Gastroesophageal sphincter (tissue), 4 donors: Measurements from ENCODE around the gene CDKL5. TPM values are rescaled to one million over a fixed set of nuclear protein-coding genes. Genes with fewer than 3 reads are reported as not detected.

ENCODE experiments used
- ATAC-seq: fragments of 150-250 bp; one replicate; pipeline ENCODE4 v1.9.1; 2016; ENCODE audit warnings: mild to moderate bottlenecking, moderate library complexity
- H3K27ac ChIP-seq, 4 donors: fragments of 200-600 bp; sonication (generic) in 3 of 4; 1 replicate in 3 of 4; 2 replicates in 1 of 4; pipeline ENCODE4 v1.5.1; 2016 to 2019
- H3K27me3 ChIP-seq: fragments of 200-600 bp; sonication (generic); one replicate; pipeline ENCODE4 v1.5.1; 2019
- H3K36me3 ChIP-seq, 2 donors: fragments of 200-600 bp; sonication (generic); one replicate each; pipeline ENCODE4 v1.5.1; 2019; ENCODE audit warnings: control low read depth in 1 of 2
- H3K4me1 ChIP-seq, 3 donors: fragments of 200-600 bp; sonication (generic); 1 replicate in 2 of 3; 2 replicates in 1 of 3; pipeline ENCODE4 v1.5.1; 2016 to 2019; ENCODE audit warnings: control low read depth in 2 of 3
- H3K4me3 ChIP-seq, 2 donors: fragments of 200-600 bp; sonication (generic); one replicate each; pipeline ENCODE4 v1.5.1; 2019; ENCODE audit warnings: mild to moderate bottlenecking in 1 of 2, moderate library complexity in 1 of 2
- H3K9me3 ChIP-seq, 3 donors: fragments of 200-600 bp; sonication (generic); one replicate each; pipeline ENCODE4 v1.5.1; 2017 to 2019; ENCODE audit warnings: control low read depth in 2 of 3
- EP300 ChIP-seq: sonication (generic); formaldehyde crosslinking; IDR thresholded peaks from one replicate; pipeline ENCODE4 v1.6.1; 2017; ENCODE audit warnings: antibody characterized with exemption, mild to moderate bottlenecking
- POLR2A ChIP-seq, 2 donors: fragments of 450-650 bp; IDR thresholded peaks; one replicate each; pipeline ENCODE4 v1.6.1; 2017; ENCODE audit warnings: antibody characterized with exemption in 2 of 2, mild to moderate bottlenecking in 2 of 2, moderate library complexity in 1 of 2
- POLR2AphosphoS5 ChIP-seq: sonication (generic); formaldehyde crosslinking; IDR thresholded peaks from one replicate; pipeline ENCODE4 v1.6.1; 2017; ENCODE audit warnings: antibody characterized with exemption
- WGBS, 2 donors: methylation state at CpG; one replicate each; pipeline ENCODE4 v1.1.5; 2018; ENCODE audit warnings: low coverage in 1 of 2; 5-methylcytosine and 5-hydroxymethylcytosine counted together
- total RNA-seq, 4 donors: library from RNA; depleted of rRNA; stranded (reverse); fragments of >200 nt; gene quantifications; one replicate each; pipeline ENCODE4 v1.1.0, GENCODE V29; 2016
- TF ChIP-seq, protein P1 (sequence below), 4 experiments: fragments of 200-600 bp in 2 of 4; fragments of 450-650 bp in 2 of 4; sonication (generic) in 1 of 4; IDR thresholded peaks; one replicate each; pipeline ENCODE4 v1.5.1; 2017 to 2019; ENCODE audit warnings: antibody characterized with exemption in 4 of 4, mild to moderate bottlenecking in 2 of 4, moderate library complexity in 2 of 4

CDKL5 gene
- total RNA-seq, 4 donors from 2014 or later = 5.3 to 9.7 (median 8.6) TPM

DNA sequence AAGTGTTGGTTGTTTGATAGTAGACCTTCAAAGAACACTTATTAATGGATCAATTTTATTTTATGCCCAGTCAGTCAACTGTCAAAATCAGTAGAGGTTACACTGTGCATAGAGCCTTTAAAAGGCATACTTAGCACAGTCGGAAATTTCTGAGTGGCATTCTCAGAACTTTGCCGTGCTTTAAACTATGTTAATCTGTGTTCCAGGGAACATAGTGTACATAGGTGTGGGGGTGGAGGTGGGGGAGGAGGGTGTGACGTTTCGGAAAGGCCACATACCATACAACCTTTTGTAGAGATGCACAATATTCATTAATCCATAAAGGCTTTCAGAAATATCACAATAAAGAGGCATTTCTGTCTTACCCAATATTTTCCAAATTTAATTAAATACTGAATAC is 170.7 kb downstream of the CDKL5 start:
- WGBS, 2 donors = 52 to 54% methylated on average over 3 to 4 of the region's 4 CpGs
- Histone ChIP-seq H3K27me3 (no peaks in the 10 kb centered on the region), H3K9me3 (no peaks in the 10 kb centered on the region), H3K36me3 (no peaks in the 10 kb centered on the region), H3K4me1 (no peaks in the 10 kb centered on the region), H3K4me3 (no peak overlapping the region), H3K27ac (no peak overlapping the region)
- no peak for TF ChIP-seq POLR2AphosphoS5
- TF ChIP-seq, protein P1, sequence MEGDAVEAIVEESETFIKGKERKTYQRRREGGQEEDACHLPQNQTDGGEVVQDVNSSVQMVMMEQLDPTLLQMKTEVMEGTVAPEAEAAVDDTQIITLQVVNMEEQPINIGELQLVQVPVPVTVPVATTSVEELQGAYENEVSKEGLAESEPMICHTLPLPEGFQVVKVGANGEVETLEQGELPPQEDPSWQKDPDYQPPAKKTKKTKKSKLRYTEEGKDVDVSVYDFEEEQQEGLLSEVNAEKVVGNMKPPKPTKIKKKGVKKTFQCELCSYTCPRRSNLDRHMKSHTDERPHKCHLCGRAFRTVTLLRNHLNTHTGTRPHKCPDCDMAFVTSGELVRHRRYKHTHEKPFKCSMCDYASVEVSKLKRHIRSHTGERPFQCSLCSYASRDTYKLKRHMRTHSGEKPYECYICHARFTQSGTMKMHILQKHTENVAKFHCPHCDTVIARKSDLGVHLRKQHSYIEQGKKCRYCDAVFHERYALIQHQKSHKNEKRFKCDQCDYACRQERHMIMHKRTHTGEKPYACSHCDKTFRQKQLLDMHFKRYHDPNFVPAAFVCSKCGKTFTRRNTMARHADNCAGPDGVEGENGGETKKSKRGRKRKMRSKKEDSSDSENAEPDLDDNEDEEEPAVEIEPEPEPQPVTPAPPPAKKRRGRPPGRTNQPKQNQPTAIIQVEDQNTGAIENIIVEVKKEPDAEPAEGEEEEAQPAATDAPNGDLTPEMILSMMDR (IDR thresholded peaks at IDR 0.05) = no peak
- TF ChIP-seq EP300 = no peak
- TF ChIP-seq POLR2A (IDR thresholded peaks at IDR 0.05) = no peak
- ATAC-seq = no peak

DNA sequence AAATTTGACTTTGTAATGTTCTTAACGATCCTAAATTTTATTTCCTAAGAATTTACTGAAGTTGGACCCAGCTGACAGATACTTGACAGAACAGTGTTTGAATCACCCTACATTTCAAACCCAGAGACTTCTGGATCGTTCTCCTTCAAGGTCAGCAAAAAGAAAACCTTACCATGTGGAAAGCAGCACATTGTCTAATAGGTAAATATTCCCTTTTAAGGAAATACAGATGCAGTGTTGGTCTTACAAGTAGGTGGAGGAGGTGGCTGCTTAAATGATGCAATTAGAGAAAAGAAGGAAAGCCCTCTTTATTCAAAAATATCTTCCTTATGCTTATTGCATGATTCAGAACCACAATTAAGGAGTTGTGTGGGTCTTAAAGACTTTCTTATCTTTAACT is 173.0 kb downstream of the CDKL5 start:
- Histone ChIP-seq H3K4me3 (no peak overlapping the region), H3K9me3 (no peaks in the 10 kb centered on the region), H3K27ac (no peak overlapping the region), H3K27me3 (no peaks in the 10 kb centered on the region), H3K4me1 (no peaks in the 10 kb centered on the region), H3K36me3 (no peaks in the 10 kb centered on the region)
- TF ChIP-seq POLR2A (IDR thresholded peaks at IDR 0.05) (no peak), EP300 (no peak), POLR2AphosphoS5 (no peak)
- TF ChIP-seq, protein P1 (IDR thresholded peaks at IDR 0.05) = no peak
- ATAC-seq = no peak
- WGBS, 2 donors = 33 to 80% methylated on average over 2 of the region's 2 CpGs

GRCh38 chrX:18607966-18608365 is 182.6 kb downstream of the CDKL5 start:
- 45 to 73% methylated on average over 4 of the region's 4 CpGs for WGBS, 2 donors
- no peak overlapping the region for H3K4me3 ChIP-seq
- TF ChIP-seq POLR2A (IDR thresholded peaks at IDR 0.05) (no peak), EP300 (no peak), POLR2AphosphoS5 (no peak)
- TF ChIP-seq, protein P1 (IDR thresholded peaks at IDR 0.05) = no peak
- no peaks in the 10 kb centered on the region for H3K4me1 ChIP-seq
- no peak overlapping the region for H3K27ac ChIP-seq
- ATAC-seq = no peak
- peaks cover 0 to 30% of the 10 kb centered on the region in 2 donors for H3K36me3 ChIP-seq
- H3K9me3 ChIP-seq = no peaks in the 10 kb centered on the region
- no peaks in the 10 kb centered on the region for H3K27me3 ChIP-seq

DNA sequence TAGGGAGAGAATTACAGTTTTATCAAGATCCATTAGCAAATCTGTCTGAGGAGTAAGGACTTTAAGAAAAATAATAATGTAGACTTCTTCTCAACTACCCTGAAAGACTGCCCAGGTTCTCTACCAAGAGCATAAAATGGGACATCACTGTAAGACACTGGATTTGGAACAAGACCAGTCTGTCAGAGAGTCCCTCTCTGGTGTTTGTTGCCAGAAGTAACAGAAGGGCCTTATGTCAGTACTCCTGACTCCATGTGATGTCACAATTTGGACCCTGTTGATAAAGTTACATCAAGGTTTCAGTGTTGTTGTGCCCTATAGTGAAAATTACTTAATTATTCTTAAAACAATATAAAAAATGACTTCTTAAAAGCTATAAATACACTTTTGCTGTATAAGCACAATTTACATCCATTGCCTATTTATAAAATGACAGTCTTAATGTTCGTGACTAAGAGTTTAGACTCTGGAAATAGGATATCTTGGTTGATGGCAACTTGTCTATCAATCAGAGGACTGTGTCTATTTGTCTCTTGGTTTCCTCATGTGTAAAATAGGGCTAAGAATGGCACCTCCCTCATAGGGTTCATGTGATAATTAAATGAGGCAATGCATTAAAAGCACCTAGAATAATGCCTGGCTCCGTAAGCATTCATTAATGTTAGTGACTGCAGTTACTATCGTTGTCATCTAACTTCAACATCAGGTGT is 188.7 kb downstream of the CDKL5 start:
- Histone ChIP-seq H3K36me3 (peaks cover 0 to 20% of the 10 kb centered on the region in 2 donors), H3K27ac (no peak overlapping the region), H3K4me3 (no peak overlapping the region), H3K4me1 (no peaks in the 10 kb centered on the region), H3K27me3 (no peaks in the 10 kb centered on the region), H3K9me3 (no peaks in the 10 kb centered on the region)
- 72 to 100% methylated on average over 1 to 3 of the region's 3 CpGs for WGBS, 2 donors
- no peak for ATAC-seq
- TF ChIP-seq POLR2A (IDR thresholded peaks at IDR 0.05) (no peak), POLR2AphosphoS5 (no peak), EP300 (no peak)
- TF ChIP-seq, protein P1 (IDR thresholded peaks at IDR 0.05) = no peak
